Activated CD8-positive, alpha-beta memory T cell treated with anti-CD3 and anti-CD28 coated beads, Interleukin-2, amount 50 U/mL, for 48 hours (primary cell): ENCODE results near the gene RACGAP1.

Source experiments
- DNase-seq: peaks from one replicate; pipeline ENCODE4 v3.0.0-alpha.2; 2020

RACGAP1 gene

DNA sequence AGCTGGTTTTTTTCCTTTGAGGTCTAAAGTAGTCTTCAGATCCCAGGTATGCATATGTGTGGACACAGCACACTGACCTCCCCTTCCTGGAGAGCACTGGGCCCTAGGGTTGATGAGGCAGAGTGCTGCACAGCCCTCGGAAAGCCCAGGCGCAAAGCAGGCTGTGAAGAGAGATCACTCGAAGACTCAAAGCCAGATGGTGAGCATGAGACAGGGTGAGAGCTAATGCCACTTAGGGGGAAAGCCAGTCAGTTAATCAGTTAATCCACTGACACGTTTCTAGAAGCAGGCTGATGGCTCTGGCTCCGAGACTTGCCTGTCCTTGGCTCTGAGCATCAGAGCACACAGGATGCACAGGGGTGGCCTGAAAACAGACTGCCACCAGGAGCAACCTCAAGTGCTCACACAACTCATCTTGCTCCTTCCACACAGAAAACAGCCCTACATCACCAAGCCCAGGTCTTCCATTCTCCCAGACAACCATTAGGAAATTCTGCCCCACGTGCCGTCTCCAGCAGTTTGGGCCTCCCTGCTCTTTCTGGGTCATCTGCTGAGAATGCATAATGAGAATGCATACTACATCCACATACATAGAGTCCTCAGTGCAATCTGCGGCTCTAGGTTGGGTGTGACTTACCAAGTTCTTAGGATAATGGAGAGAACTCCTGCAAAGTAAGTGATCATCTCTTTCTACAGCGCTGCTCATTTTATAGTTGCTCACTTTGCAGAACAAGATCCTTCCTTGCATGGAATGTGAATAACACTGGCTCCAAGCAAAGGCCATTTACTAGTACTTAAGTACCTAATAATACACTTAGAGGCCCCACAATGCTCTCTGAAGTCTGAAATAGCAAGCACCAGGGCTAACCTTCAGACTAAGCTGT is 40.6 kb downstream of the RACGAP1 start:
- no peak for DNase-seq

DNA sequence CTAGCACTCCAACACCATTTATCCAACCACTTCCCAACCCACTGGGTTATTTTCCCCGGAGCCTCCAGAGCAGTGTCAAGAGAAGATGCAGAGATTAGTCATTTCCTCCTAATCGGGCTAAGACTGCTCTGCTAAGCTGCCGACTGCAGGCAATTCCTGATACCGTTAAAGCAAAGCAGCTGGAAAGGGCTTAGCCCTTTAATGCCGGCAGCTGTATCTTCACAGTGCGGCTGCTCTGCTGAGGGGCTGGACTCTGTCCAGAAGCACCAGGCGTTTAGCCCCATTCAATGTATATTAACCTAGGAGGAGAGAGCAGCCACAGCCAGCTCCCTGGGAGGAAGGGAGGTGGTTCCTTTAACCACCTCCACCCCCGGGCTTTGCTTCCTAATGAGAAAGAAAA is 41.4 kb downstream of the RACGAP1 start:
- DNase-seq: no peak

DNA sequence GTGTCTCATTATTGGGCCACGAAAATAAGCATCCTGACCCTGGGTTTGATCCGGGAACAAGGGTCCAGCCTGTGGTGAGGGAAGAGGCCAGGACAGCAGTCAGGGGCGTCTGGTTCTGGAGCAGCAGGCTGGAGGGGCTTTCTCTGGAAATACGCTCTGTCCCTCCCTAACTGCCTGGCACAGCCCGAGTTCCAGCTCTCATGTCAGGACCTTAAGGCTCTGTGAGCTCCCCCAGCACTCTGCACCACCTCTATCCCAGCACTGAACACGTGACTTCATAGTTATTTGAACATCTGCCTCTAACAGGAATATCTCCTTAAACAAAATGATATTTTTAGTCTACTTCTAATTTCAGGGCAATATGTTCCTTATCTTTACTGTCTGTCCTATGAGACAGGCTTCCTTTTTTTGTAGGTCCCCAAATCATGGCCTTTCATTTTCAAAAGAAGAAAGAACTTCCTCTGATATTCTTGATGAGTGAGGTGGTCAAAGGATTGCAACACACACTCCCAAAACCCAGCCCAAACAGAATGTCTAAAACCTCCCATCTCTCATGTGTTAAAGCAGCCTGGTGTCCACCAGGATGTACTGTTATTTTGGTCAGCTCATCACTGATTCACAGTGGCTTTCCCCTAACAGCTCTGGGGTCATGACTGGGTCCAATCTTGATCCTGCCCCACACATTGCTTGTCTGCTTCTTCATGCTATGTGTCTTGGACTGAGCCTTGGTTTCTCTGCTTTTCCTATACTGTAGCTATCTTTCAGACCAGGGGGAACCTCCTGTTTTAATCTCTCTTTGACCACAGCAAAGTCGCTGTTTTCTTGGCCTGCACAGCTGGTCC is 42.8 kb downstream of the RACGAP1 start:
- DNase-seq: no peak

DNA sequence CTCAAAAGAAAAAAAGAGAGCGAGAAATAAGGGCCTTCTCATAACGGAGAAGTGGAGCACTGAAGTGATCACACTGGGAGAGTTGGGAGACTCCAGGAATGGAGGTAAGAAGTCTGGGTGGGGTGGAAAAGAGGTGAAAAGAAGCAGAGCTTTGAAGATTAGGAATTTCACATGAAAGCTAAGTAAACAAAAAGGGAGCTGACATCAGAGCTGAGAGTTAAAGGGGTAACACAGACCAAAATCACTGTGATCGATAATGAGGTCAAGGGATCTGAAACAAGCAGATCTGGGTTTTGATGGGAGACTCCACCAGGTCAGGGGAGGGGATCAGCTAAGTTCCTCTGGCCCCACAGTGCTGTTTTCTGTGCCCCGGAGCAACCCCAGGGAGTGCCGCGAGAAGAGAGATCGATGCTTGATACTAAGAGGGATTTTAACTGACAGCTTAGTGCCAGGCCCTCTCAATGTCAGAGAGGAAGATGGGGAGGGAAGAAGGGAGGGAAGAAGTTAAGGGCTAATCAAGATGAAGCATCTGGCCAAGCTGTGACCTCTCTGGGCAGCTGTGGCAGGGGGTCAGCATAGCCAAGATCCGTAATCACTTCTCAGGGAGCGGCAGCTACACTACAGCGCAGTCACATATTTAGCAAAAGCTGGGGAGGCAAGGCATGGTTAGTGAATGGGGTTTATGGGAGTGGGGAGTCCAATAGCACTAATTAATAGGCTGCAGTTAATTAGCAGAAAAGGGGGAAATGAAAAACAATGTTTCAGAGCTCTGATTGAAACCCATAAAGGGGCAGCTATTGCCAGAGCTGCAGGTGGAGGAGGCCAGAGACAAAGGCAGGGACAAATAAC is 44.6 kb downstream of the RACGAP1 start:
- DNase-seq: no peak

DNA sequence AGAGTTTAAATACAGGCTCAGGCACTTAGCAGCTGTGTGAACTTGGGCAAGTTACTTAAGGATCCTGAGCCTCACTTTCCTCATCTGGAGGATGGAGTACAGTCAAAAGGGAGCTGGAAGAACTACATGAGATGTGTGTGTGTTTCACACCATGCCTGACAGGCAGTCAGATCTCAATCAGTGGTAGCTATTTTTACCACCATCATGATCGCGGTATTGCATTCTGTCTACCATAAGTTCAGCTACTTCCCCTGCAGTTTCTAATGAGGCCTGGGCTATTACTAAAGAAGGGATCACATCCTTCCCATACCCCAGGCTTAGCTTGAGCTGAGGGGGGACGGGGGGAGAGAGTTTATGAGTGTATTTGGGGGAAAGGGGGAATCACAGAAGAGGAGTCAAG is 45.5 kb downstream of the RACGAP1 start:
- DNase-seq: no peak

DNA sequence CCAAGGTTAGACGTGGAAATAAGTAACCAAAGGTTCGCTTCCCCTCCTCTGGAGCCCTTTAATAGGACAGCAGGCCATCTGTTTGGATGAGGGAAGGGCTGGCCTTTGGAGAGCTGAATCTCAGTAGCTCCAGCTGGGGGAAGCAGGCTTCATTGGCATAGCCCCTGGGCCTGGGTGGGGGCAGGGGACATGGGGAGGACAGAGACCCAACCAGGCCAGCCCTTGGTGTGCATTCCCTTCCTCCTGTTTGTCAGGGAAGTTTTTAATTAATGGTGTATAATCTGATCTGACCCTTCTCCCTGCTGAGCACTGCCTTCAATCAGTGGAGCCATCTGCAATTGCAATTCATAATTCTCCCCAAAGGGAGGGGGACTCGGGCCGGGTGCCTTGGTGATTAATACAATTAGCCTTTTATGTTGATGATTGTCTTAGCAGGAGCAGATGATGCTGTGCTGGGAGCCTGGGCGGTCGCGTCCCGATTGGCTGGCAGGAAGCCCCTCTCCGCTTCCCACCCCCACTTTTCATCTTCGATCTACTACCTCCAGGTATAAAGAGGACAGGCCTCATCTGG is 46.2 kb downstream of the RACGAP1 start:
- DNase-seq: no peak

DNA sequence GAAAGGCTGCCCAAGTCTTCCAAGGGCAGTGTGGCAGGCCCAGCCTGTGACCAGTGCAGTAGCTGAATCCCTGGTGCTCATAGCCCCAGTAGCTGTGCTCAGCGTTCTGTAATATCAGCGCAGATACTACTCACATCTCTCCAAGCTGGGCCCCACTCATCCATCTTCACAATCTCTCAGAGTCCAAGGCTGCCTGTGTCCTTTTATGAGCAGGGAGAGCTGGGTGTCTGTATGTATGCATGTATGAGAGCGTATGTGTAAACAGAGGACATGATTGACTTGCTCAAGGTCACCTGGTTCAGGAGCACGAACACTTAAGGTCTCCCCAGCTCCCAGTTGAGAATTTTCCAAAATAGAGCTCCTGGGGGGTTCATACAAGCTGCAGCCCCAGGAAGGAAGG is 47.2 kb downstream of the RACGAP1 start:
- DNase-seq: no peak

DNA sequence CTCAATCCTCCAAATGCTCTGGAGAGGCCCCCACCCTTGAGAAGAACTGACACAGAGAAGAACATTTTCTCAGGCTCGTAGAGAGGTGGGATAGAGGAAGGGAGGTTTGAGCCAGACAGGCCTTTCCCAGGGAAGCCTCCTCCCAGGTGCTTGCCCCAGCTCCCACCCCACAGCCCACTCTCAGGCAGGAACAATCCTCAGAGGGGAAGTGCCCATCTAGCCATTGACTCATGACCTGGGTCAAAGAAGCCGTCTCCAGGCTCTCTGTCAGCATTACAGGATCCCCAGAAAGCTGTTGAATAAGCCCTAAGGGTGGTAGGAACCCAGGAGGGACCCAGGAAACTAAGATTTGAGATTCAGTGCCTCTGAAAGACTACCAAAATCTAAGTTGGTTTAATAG is 48.7 kb downstream of the RACGAP1 start:
- DNase-seq: no peak

DNA sequence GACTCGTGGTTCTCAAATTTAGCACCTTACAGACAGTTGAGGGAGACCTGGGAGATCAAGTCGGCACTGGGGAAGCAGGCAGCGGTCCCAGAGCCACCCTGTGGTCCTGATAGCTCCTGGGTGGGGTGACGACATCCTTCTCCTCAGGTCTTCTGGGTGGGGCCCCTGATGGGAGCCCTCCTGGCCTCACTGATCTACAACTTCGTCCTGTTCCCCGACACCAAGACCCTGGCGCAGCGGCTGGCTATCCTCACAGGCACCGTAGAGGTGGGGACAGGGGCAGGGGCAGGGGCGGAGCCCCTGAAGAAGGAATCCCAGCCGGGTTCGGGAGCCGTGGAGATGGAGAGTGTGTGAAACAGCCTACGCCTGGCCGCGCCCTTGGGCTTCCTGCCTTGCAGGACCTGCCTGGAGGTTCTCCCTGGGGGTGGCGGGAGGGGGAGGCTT is 50.0 kb downstream of the RACGAP1 start:
- no peak for DNase-seq

DNA sequence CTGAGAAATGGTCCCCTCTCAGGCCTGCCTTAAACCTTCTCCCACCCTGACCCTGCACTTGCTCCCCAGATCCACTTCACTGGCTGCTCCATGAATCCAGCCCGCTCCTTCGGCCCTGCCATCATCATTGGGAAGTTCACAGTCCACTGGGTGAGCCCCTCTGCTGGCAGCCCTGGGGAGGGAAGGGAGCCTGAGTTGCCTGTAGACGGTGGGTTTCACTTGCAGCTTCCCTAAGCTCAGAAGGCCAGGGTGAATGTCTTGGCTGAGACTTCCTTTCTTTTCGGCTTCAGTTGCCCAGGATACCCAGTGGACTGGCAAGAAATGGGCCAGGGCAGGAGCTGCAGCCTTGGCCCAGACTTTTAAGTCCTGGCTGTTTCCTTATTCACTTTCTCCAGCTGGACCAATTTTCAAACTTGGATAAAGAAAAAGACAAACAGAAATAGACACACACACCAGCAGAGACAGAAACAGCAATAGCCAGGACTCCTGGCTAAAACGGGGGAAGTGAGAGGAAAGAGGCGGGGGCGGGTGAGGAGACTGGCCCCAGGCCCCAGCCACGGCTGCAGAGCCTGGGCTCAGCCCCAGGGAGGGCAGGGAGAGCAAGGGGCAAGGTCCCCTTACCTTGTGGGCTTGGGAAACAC is 50.5 kb downstream of the RACGAP1 start:
- DNase-seq: no peak

DNA sequence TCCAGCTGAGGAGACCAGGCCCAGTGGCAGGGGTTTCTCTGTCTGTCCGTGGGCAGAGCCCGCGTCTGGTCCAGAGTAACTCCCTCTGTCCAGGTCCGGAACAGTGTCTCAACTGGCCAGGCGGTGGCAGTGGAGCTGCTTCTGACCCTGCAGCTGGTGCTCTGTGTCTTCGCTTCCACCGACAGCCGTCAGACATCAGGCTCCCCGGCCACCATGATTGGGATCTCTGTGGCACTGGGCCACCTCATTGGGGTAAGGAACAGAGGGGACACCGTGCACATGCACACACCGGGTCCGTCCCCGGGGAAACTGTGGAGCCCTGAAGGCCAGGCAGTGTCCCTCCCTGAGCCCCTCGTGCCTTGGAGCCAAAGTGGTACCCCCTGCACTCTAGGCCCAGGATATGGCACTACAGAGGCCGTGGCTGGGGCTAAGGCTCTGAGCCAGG is 51.0 kb downstream of the RACGAP1 start:
- no peak for DNase-seq

DNA sequence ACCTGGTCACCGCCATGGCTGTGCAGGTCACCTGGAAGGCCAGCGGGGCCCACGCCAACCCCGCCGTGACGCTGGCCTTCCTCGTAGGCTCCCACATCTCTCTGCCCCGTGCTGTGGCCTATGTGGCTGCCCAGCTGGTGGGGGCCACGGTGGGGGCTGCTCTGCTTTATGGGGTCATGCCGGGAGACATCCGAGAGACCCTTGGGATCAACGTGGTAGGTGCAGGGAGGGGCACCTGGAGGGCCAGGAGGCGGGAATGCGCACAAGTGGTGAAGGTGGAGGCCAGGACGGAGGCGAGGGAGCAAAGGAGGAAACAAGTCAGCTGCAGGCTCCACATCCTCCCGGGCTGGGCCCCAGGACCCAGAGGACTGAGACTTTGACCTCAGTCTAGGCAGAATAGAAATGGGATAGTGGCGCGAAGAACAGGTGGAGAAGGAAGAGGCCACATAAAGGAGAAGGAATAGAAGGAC is 51.9 kb downstream of the RACGAP1 start:
- no peak for DNase-seq

DNA sequence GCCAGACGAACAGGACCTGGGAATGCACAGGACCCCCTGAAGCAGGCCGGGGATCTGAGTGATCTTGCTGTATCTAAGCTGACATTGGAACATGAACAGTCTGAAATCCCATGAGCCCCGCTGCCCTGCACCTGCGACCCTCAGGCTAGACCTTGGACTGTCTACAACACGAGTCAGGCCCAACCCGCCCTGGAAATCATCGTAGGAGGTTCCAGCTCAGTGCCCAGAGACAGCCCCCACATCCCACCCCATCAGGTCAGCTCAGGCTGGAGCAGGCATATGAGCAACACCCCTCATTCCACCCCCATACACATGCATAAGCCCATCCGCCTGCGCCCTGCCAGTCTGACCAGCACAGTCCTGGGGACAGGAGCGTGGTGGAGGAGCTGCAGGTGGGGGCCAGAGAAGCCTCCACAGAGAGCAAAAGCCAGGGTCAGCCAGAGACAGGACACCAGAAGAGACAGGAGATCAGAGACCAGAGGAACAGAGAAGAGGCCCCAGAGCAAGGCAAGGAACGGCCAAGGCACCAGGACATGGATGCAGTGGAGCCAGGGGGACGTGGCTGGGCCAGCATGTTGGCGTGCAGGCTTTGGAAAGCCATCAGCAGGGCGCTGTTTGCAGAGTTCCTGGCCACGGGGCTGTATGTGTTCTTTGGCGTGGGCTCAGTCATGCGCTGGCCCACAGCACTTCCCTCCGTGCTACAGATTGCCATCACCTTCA is 52.5 kb downstream of the RACGAP1 start, which contains the start of gene AQP6:
Gene AQP6, plus strand, starts transcription at position 307 of the 720 bp plus-strand sequence. Its CDS starts 227 bp downstream, at position 534.
- DNase-seq: no peak

DNA sequence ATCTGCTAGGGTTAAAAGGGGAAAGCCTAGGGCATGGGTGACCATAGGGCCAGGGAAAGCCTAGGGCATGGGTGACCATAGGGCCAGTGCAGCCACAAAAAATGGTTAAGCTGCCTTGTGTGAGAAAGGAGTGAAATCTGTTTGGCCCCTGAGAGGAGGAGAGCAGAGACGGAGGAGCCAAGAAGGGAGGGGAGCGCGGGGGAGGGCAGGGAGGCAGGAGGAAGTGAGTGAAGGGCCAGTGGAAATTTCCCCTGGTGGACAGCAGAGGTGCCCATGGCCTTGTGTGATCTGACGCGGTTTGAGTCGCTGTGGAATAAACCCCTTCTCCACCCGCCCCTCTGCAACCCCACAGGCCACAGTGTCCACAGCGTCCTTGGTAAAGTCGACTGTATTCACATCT is 53.2 kb downstream of the RACGAP1 start:
- no peak for DNase-seq

DNA sequence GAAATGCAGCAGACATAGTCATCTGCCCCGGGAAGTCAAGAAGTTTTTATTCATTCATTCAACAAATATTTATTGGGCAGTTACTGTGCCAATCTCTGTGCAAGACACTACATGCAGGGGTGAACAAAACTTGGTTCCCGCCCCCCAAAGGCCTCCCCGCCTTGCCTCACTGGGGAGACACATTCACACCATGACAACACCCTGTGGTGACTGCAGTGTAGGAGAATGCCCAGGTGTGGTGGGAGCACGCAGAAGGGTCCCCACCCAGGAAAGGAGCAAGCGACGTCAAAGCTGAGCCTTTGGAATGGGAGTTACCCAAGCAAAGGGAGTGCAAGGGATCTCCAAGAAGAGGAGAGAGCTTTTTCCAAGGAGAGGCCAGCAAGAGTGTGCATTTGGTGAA is 54.2 kb downstream of the RACGAP1 start:
- no peak for DNase-seq

DNA sequence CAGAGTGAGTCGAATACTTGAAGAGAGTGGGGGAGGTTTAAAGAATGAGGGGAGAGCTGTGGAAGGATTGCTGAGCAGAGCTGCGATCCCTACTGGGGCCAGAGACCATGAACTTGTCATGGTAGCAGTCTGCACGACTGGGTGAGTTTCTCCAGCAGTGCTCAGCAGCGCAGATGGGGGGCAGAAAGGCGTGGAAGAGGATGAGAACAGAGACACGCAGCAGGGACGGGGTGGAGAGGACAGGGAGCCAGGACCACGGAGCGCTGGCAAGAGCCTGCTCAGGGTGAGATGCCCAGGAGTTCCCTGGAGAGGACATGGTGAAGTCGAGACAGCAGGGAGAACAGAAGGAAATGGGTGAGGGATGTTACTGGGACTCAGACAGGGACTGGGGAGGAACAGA is 54.6 kb downstream of the RACGAP1 start:
- DNase-seq: no peak

DNA sequence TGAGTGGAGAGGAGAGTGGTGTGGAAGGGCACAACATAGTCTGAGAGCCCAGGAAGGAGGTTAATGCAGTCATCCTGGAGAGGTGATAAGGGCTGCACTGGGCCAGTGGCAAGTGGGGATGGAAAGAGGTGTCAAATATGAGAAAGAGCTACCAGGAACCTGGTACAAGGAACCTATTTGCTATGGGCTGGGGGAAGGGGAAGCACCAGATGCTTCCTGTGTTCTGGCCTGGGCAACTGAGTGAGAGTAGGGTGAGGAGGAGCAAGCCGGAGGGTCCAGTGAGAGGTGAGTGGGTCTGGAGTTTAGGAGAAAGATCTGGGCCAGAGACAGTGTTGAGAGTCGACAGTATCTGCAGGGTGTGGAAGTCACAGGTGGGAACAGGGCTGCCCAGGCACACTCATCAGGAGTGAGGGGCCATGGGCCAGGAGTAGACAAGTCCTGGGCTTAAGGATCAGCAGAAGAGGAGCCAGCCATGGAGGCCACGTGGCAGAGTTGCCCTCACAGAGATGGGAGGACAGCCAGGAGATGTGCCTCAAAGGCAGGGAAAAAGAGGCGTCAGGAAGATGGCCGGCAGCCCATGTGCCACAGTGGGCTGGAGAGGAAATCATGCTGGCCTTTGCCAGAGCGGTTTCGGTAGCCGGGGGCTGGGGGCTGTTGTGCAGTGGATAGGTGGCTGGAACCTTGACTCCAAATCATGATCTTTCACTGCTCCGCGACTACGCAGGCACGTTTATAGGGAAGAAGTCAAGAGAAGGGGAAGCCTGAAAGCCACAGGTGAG is 55.5 kb downstream of the RACGAP1 start:
- no peak for DNase-seq

DNA sequence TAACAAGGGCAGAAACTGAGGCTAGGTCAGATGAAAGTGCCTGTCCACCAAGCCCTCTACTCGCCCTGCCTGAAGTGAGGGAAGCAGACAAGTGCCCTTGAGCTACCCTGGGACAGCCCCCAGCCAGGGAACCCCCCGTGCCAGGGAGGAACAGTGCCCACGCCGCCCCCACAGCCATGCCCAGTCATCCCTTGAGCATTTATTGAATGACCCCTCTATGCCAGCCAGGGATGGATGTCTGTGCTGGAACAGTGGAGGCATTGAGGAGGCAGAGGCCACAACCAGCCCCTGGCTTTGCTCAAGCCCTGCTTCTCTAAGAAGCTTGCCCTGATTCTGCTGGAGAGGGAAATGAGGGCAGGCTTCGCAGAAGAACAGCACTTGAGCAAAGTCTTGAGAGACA is 56.3 kb downstream of the RACGAP1 start:
- DNase-seq: no peak

DNA sequence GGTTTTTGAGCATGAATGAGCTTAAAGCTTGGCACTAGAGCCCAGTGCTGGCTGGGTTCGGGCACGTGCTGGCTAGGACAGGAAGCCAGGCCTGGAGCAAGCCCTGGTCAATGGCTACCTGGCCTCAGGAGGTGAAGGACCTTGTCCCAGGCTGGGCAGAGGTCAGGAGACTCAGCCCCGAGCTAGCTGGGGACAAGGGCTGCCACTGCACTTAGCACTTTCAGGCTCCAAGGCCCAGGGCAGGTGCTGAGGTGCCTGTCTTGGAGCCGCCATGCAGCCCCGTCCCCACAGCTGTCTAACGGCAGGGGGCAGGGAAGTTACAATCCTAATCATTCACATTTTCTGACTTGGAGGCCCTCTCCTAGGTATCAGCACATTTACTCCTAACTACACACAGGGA is 56.8 kb downstream of the RACGAP1 start:
- no peak for DNase-seq

DNA sequence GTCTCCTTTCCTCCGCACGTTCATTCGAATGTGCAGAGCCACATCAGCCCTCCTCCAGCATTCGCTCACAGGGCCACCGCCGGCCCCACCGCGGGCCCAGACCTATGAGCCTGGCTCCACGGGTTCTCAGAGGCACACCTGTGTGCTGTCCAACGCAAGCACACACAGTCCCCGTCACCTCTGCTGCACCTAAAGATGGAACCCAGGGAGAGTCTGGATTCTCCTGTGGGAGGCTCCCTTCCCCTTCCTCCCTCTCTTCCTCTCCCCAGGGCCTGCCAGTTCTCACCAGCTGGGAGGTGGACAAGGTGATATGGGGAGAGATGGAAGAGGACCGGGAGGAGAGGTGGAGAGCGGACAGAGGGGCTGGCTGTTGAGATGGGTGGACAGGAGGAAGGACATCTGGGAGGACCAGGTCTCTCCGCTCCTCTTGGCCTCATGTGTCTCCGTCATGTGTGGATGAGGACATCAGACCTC is 57.5 kb downstream of the RACGAP1 start:
- DNase-seq: no peak
